GM19043 (cell line): ENCODE results near the gene TFCP2L1.
A peak's percentile ranks its signal among the peaks of the same experiment; 100 is the strongest.

Source experiments
- ATAC-seq: cut with Tn5 transposase; IDR thresholded peaks from one replicate; pipeline ENCODE4 v1.9.1; 2021; ENCODE audit warnings: low read depth; ENCODE audit not compliant: unreplicated experiment

Gene TFCP2L1

GRCh38 chr2:121297217-121297830, 12.3 kb upstream of the TFCP2L1 start:
- peak; percentile 59 for ATAC-seq

DNA sequence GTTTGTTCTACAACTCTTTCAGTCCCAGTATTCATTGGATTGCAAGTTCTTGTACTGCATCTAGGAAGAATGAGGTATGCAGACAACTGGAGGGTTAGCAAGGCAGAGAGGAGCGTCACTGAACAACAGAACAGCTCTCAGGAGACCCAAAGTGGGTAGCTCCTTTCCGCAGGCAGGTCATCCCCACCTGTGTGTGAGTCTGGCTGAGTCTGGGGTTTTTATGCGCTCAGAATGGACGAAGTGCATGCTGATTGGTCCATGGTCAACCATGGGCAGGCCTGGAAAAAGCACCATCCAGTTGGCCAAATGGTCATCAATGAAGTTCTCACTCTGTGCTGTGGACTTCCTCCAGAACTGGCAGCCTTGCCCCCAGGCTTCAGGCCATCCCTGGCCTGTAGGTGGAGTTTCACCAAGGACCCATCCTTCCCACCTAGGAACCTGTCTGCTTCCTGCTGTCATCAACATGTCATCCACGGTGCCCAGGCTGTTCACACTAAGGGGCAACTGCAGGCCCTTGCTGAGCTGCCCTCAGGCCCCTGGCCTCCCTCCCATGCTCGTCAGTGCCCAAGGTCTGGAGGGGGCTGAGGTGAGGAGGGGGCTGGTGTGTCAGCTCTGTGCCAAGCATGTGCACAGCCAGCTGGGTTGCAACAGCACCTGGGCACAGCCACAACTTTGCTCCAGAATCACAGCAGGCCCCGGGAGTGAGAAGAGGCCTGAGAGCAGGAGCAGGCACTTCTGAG, 11.1 kb upstream of the TFCP2L1 start:
- no peak for ATAC-seq

- ATAC-seq, result no peak
Observed at GRCh38 chr2:121294881-121295840, 10.2 kb upstream of the TFCP2L1 start.

DNA sequence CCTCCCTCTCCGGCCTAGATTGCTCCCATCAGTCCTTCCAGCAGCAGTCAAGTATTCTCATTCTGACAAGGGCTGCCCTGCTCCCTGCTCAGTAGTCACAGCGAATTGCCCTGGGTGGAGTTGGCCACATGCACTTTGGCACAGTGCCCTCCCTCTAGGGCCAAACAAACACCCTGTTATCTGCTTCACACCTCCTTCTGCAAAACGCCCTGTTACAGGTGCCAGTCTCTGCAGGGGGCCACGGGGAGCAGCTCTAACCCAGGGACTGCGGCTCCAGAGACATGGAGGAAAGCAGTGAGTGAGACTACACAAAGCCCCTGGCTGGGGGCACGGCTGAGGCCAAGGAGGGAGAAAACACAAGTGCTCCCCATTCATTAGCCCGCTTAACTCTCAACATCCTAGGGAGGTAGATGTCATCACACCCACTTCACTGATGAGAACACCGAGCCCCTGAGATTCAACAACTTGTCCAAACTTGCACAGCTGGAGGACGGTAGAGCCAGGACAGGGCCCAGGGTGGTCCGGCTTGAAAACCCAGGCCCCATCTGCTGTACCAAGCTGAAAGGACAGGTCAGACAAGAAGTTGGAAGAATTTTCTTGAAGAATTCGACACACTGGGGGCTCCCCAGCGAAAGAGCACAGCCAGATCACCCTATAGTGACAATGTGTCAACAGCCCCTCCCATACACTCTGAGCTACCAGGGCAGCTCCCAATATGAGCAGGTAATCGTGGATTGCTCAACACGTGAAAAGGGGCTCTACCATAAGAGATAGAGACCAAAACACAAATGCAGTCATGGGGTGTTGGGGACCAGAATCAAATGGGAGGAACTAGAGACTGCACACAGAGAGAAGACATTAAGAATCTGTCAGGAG, 8.7 kb upstream of the TFCP2L1 start:
- no peak for ATAC-seq

- ATAC-seq, result no peak
Observed at GRCh38 chr2:121291251-121291580, 6.2 kb upstream of the TFCP2L1 start.

DNA sequence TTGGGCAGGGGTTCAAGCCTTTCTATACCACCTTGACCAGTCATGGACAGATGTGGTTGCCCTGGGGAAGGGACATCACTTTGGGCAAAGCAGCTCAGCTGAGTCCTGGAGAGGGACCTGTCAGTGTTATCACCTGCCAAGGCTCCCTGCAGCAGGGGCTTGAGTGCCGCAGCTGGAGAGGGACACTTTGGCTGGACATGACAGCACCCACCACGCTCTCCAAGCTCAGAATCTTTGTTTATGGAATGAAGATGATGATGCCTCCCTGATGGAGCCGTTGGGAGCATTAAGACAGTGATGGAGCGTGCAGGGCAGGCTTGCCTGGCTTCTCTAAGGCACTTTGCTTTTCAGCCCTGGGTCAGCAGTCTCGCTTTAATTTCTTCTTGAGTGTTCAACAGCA, 4.3 kb upstream of the TFCP2L1 start:
- no peak for ATAC-seq

GRCh38 chr2:121288454-121289231, 3.6 kb upstream of the TFCP2L1 start:
- ATAC-seq, result no peak

DNA sequence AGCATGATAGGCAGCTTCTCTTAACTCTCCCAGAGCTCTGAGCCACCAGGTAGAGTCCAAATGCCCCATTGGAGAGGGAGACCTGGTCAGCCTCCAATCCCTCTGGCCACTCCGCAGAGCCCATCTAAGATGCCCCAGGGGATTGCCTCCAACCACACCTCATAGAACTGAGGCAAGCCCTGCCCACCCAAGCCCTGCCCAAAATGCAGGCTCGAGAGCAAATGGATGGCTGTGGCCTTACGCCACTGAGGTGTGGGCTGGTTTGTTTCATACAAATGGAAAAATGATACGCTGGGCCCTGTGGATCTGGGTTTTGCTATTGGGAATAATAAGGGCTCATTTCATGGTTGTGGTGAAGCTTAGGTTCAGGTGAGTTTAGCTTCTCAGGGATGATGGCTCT, 3.0 kb upstream of the TFCP2L1 start:
- ATAC-seq, result no peak

DNA sequence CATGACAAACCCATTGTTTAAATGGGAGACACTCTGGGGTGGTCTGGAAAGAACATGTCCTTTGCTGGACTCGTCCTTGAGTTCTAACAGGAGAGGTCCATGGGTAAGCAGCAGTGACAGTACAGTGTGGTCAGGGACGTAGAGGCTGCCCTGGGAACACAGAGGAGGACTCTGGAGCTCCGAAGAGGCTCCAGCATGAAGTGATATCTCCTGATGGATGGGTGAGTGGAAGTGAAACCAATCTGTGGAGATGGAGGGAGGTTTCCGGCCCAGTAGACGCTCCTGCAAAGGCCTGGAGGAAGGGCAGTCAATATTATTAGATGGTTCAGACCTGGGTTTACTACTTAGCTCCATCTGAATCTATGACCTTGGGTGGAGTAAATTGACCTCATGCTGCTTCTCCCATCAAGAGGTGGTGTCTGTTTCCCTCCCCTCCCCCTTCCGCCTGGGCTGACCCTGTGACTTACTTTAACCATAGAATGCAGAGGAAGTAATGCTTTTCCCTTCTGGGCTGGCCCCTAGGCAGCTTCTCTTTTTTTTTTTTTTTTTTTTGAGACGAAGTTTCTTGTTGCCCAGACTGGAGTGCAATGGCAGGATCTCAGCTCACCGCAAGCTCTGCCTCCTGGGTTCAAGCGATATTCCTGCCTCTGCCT, 2.3 kb upstream of the TFCP2L1 start:
- no peak for ATAC-seq

DNA sequence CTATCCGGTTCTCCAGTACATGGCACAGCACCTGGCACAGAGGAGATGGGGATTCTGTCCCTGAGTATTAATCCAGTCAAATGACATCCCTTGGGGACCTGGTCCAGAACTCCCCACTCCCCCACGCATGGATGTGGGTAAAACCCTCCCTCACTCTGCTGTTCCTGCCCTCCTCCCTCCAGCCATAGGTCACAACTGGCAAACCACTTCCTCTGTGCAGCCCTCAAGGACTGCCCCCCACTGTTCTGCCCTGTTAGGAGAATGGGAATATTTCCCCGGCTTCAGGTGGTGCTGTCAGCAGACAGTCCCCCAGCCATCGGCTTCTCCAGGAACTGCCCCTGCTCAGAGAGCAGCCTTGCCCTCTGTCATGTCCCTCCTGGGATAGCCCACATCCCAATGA, 1.5 kb upstream of the TFCP2L1 start:
- no peak for ATAC-seq

GRCh38 chr2:121285926-121286325, 924 bp upstream of the TFCP2L1 start:
- ATAC-seq, result no peak

DNA sequence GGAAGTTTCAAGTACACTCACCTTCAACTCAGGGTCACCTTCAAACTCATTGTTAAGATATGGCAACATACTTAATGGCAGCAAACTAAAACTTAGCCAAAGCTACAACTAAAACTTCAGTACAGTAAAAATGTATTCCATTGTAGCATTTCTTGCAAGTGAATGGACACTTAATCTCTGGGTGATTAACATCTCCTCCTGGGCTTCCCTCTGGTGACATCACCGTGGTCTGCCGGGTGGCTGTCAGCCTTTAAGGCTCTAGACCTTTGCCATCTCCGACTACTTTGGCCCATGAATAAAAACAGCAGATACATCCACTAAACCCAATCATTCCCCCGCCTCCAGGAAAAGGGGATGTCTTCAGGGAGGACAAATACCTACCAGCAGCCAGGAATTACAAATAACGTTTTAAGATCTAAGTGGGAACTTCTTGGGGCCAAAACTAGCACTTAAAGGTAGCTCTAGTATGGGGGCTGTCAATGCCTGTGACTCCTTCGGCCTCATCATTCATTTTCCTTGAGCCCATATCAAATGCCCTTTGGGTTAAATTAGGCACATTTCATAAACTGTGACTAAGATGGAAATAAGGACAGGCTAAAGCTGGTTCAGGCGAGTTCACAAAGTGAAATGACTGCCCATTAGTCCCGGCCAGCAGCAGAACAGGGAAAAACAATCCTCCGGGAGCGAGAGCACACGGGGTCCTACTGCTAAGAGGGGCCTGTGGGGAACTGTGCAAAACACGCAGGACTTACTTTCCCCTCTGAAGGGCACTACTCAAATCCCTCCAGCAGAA, 1.1 kb downstream of the TFCP2L1 start:
- no peak for ATAC-seq

DNA sequence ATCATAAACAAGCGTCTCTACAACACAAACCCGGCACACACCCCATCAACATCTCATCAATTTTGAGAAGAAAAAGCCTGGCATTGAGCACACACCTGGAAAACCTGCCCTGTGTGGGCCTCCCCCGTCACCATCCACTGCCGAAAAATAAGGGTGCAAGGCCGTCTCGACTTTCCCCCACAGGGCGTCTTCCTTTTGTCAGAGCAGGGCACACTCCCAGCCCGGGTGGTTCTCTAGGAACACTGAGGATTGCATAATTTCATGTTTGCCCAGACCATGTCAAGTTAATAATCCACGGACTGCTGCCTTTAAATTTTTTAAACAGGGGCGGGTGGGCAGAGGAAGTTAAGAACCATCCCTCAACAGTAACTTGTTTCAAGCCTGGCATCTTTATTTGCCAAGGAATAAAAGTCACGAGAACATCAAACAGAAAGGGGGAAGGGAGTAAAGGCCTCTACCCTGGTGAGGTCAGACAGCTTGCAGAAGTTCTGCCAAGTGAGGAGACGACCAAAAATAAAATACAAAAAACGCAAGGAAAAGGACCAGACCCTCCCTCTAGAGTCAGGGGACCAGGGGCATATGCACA, 2.1 kb downstream of the TFCP2L1 start:
- ATAC-seq, result no peak

GRCh38 chr2:121281694-121282093, 3.3 kb downstream of the TFCP2L1 start:
- ATAC-seq, result no peak

GRCh38 chr2:121281107-121281506, 3.9 kb downstream of the TFCP2L1 start:
- no peak for ATAC-seq

DNA sequence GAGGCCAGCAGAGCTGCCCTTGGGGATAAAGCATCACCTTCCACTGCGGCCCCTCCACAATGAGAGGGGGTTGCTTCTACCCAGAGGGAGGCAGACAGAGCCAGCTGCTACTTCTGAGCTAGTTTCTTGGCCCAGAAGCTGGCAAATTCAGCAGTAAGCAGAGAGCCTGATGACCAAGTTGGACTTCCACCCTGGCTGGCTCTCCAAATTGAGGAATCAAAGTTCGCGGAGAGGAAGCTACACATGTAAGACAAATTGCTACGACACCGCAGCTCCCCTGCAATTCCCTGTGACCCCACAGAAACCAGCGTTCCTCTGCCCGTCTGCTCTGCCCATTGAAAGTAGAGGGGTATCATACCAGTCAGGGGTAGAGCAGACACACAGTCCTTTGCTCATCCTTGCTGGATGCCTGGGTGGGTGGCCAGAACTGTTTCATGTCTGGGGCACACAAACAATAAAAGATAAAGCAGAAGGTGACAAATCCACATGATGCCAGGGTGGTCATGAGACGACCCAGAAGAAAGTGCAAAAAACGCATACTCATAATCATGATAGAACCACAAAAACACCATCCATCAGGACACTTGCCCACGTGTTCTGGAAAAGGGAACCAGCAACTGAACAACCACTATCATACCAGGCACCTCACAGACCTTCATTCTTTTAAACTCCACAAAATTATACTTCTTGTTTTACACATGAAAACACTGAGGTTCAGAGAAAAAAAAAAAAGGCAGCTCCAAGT, 5.4 kb downstream of the TFCP2L1 start:
- no peak for ATAC-seq

DNA sequence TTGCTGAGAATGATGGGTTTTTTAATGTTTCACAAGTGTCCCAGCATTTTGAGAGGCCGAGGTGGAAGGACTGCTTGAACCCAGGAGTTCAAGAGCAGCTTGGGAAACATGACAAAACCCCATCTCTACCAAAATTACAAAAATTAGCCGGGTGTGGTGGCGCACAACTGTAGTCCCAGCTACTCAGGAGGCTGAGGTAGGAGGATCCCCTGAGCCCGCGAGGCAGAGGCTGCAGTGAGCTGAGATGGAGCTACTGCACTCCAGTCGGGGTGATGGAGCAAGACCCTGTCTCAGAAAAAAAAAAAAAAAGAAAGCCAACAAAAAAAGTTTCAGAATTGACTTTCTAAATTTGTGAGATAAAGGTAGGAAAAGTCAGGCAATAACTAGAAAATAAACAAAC, 8.7 kb downstream of the TFCP2L1 start:
- ATAC-seq, result no peak
